Measurements from ENCODE around the gene ATP5F1D. TPM values are rescaled to one million over a fixed set of nuclear protein-coding genes. Genes with fewer than 3 reads are reported as not detected.

The ATP5F1D gene
- total RNA-seq, 2 donors from 2014 or later, result 40.4 to 45.1 TPM

- DNase-seq (ENCODE audit: low spot score) (no peak), ATAC-seq (ENCODE audit: insufficient number of reproducible peaks, low FRiP score, low read depth) (no peak)
- no peak for TF ChIP-seq CTCF (IDR thresholded peaks at IDR 0.05)
- Histone ChIP-seq H3K4me1 (ENCODE audit: control insufficient read depth in 1 of 2, low read depth in 2 of 2) (peaks cover 0 to 16% of the 10 kb centered on the region in 2 donors), H3K36me3 (no peaks in the 10 kb centered on the region), H3K9me3 (no peaks in the 10 kb centered on the region), H3K4me3 (no peak overlapping the region), H3K27ac (no peak overlapping the region), H3K27me3 (replicated peaks; ENCODE audit: insufficient read depth) (peaks cover 20% of the 10 kb centered on the region)
Measured at GRCh38 chr19:1289686-1290025, 48.1 kb downstream of the ATP5F1D start.

DNA sequence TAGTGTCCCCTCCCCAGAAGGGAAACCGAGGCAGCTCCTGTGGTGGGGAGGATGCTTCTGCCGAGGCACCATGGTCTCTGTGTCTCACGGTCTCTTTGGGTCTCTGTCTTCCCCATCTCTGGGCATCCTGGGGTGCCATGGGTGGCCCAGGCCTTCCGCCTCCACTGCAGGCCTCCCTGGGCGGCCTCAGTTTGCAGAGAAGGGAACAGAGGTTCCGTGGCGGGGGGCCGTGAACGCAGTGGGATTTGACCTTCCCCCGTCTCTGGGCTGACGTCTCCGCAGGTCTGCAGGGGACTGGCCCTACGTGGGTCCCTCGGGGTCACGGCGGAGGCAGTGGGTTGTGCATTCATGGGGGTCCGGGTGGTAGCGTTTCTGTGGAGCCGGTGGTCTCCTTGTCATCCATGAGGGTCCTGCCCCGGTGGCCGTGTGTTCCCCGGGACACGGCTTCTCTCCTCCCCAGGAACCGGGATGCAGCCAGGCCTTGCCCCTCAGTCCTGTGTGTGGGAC lies 48.7 kb downstream of the ATP5F1D start:
- H3K4me3 ChIP-seq, result no peak overlapping the region
- no peak overlapping the region for H3K27ac ChIP-seq
- ATAC-seq (ENCODE audit: insufficient number of reproducible peaks, low FRiP score, low read depth) (no peak), DNase-seq (ENCODE audit: low spot score) (no peak)
- H3K36me3 ChIP-seq, result no peaks in the 10 kb centered on the region
- peaks cover under 1 to 17% of the 10 kb centered on the region in 2 donors for H3K4me1 ChIP-seq (ENCODE audit: control insufficient read depth in 1 of 2, low read depth in 2 of 2)
- H3K9me3 ChIP-seq, result no peaks in the 10 kb centered on the region
- TF ChIP-seq CTCF (IDR thresholded peaks at IDR 0.05), result no peak
- peaks cover 25% of the 10 kb centered on the region for H3K27me3 ChIP-seq (replicated peaks; ENCODE audit: insufficient read depth)

GRCh38 chr19:1290703-1291651 lies 49.4 kb downstream of the ATP5F1D start:
- Histone ChIP-seq H3K27me3 (replicated peaks; ENCODE audit: insufficient read depth) (peaks cover 28% of the 10 kb centered on the region), H3K9me3 (no peaks in the 10 kb centered on the region), H3K4me1 (ENCODE audit: control insufficient read depth in 1 of 2, low read depth in 2 of 2) (peaks cover 4 to 21% of the 10 kb centered on the region in 2 donors), H3K36me3 (no peaks in the 10 kb centered on the region), H3K27ac (no peak overlapping the region), H3K4me3 (no peak overlapping the region)
- DNase-seq (ENCODE audit: low spot score) (no peak), ATAC-seq (ENCODE audit: insufficient number of reproducible peaks, low FRiP score, low read depth) (no peak)
- no peak for TF ChIP-seq CTCF (IDR thresholded peaks at IDR 0.05)

DNA sequence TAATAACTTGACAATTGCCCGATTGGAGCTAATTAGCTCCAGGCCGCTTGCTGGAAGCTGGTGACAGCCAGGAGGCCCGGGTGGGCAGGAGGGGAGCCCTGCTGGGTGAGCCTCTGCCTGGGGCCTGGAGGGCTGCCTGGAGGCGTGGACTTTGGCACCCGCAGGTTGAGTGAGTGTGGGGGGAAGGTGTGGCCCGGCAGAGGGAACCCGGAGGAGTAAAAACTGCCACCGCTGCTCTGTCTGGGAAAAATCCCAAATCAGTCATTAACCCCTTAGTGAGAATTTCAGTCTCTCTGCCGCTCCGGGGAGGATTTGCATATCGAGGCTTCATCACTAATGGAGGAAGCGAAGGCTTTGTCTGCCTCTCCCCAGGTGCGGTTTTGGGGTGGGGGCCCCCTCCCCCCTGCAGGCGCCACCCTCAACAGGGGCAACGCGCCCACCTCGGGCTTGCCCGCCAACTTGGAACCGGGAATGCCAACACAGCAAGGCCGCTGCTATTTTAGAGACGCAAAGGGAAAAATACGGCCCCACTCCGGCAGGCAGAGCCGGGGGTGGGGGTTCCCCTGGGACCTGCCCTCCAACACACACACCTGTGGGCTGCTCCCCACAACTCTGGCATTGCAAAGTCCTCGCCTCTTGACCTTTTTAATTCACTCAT lies 50.3 kb downstream of the ATP5F1D start:
- peaks cover 21% of the 10 kb centered on the region for H3K27me3 ChIP-seq (replicated peaks; ENCODE audit: insufficient read depth)
- peaks cover 4 to 15% of the 10 kb centered on the region in 2 donors for H3K4me1 ChIP-seq (ENCODE audit: control insufficient read depth in 1 of 2, low read depth in 2 of 2)
- TF ChIP-seq CTCF (IDR thresholded peaks at IDR 0.05), result no peak
- H3K4me3 ChIP-seq, result no peak overlapping the region
- no peak for DNase-seq (ENCODE audit: low spot score)
- no peaks in the 10 kb centered on the region for H3K9me3 ChIP-seq
- ATAC-seq (ENCODE audit: insufficient number of reproducible peaks, low FRiP score, low read depth), result no peak
- H3K36me3 ChIP-seq, result no peaks in the 10 kb centered on the region
- H3K27ac ChIP-seq, result no peak overlapping the region
